ENCODE results near the gene DOCK3. TPM values are rescaled to one million over a fixed set of nuclear protein-coding genes. Genes with fewer than 3 reads are reported as not detected.
"Not testable (repeated sequence)": the region's sequence is repeated elsewhere in the genome, so short reads cannot be mapped to it uniquely, and the experiment has no call there.

Gene DOCK3
- total RNA-seq, 1 experiment from 2014 or later = 2.2 TPM

GRCh38 chr3:51176923-51177322 is 502.2 kb downstream of the DOCK3 start:
- no peak for DNase-seq (ENCODE audit: extremely low read depth, low read depth)

GRCh38 chr3:51186446-51186845 is 511.7 kb downstream of the DOCK3 start:
- DNase-seq (ENCODE audit: extremely low read depth, low read depth) = not testable (repeated sequence)

GRCh38 chr3:51190199-51190598 is 515.5 kb downstream of the DOCK3 start:
- no peak for DNase-seq (ENCODE audit: extremely low read depth, low read depth)

- DNase-seq (ENCODE audit: extremely low read depth, low read depth) = no peak
These were observed 516.1 kb downstream of the DOCK3 start for GRCh38 chr3:51190827-51191226.

GRCh38 chr3:51191768-51192167 is 517.0 kb downstream of the DOCK3 start:
- DNase-seq (ENCODE audit: extremely low read depth, low read depth) = no peak

GRCh38 chr3:51198477-51198876 is 523.8 kb downstream of the DOCK3 start:
- DNase-seq (ENCODE audit: extremely low read depth, low read depth) = no peak

- DNase-seq (ENCODE audit: extremely low read depth, low read depth) = peak; percentile 1
These were observed 524.6 kb downstream of the DOCK3 start for GRCh38 chr3:51199296-51199695.

GRCh38 chr3:51216291-51216690 is 541.6 kb downstream of the DOCK3 start:
- no peak for DNase-seq (ENCODE audit: extremely low read depth, low read depth)

- no peak for DNase-seq (ENCODE audit: extremely low read depth, low read depth)
These were observed 547.2 kb downstream of the DOCK3 start for GRCh38 chr3:51221959-51222358.

GRCh38 chr3:51224283-51224682 is 549.6 kb downstream of the DOCK3 start:
- DNase-seq (ENCODE audit: extremely low read depth, low read depth) = no peak

- no peak for DNase-seq (ENCODE audit: extremely low read depth, low read depth)
These were observed 550.1 kb downstream of the DOCK3 start for GRCh38 chr3:51224843-51225242.

GRCh38 chr3:51242939-51243338 is 568.2 kb downstream of the DOCK3 start:
- DNase-seq (ENCODE audit: extremely low read depth, low read depth) = no peak

- no peak for DNase-seq (ENCODE audit: extremely low read depth, low read depth)
These were observed 569.2 kb downstream of the DOCK3 start for GRCh38 chr3:51243924-51244323.

GRCh38 chr3:51245867-51246266 is 571.1 kb downstream of the DOCK3 start:
- no peak for DNase-seq (ENCODE audit: extremely low read depth, low read depth)

GRCh38 chr3:51257870-51258269 is 583.1 kb downstream of the DOCK3 start:
- DNase-seq (ENCODE audit: extremely low read depth, low read depth) = no peak

GRCh38 chr3:51264166-51264565 is 589.4 kb downstream of the DOCK3 start:
- DNase-seq (ENCODE audit: extremely low read depth, low read depth) = not testable (repeated sequence)

- DNase-seq (ENCODE audit: extremely low read depth, low read depth) = no peak
These were observed 593.4 kb downstream of the DOCK3 start for GRCh38 chr3:51268132-51268531.

- no peak for DNase-seq (ENCODE audit: extremely low read depth, low read depth)
These were observed 594.7 kb downstream of the DOCK3 start for GRCh38 chr3:51269466-51269865.

GRCh38 chr3:51270559-51270958 is 595.8 kb downstream of the DOCK3 start:
- no peak for DNase-seq (ENCODE audit: extremely low read depth, low read depth)

GRCh38 chr3:51271172-51271571 is 596.4 kb downstream of the DOCK3 start:
- no peak for DNase-seq (ENCODE audit: extremely low read depth, low read depth)

- DNase-seq (ENCODE audit: extremely low read depth, low read depth) = no peak
These were observed 599.3 kb downstream of the DOCK3 start for GRCh38 chr3:51274052-51274451.

- no peak for DNase-seq (ENCODE audit: extremely low read depth, low read depth)
These were observed 600.5 kb downstream of the DOCK3 start for GRCh38 chr3:51275111-51275805.

GRCh38 chr3:51276046-51276445 is 601.3 kb downstream of the DOCK3 start:
- DNase-seq (ENCODE audit: extremely low read depth, low read depth) = no peak
